ENCODE measurements around the gene ATP8B3. TPM values are rescaled to one million over a fixed set of nuclear protein-coding genes. Genes with fewer than 3 reads are reported as not detected.

Gene ATP8B3
- total RNA-seq, 1 donor from 2014 or later: 5.2 TPM

- DNase-seq (ENCODE audit: extremely low spot score, unreplicated experiment): no peak
- H3K9me3 Mint-ChIP-seq (ENCODE audit: unreplicated experiment): no peaks in the 10 kb centered on the region
- H3K27ac Mint-ChIP-seq (ENCODE audit: unreplicated experiment): no peak within 1 kb of the TSS
- H3K4me1 Mint-ChIP-seq (ENCODE audit: unreplicated experiment): peaks cover 10% of the 10 kb centered on the region
- no peak for TF ChIP-seq CTCF (IDR thresholded peaks at IDR 0.05)
- H3K36me3 Mint-ChIP-seq (ENCODE audit: unreplicated experiment): no peaks in the 10 kb centered on the region
- H3K4me3 Mint-ChIP-seq (ENCODE audit: unreplicated experiment): no peak within 1 kb of the TSS
- H3K27me3 Mint-ChIP-seq (ENCODE audit: unreplicated experiment): peaks cover 52% of the 10 kb centered on the region
Measured at GRCh38 chr19:1752757-1753728, 59.0 kb downstream of the ATP8B3 start, which contains the start of gene ONECUT3. Gene ONECUT3, plus strand, starts transcription at chr19:1753506. Its CDS starts 157 bp downstream, at chr19:1753663.

GRCh38 chr19:1752009-1752756 is 59.9 kb downstream of the ATP8B3 start:
- Mint-ChIP-seq H3K4me3 (ENCODE audit: unreplicated experiment) (no peak overlapping the region), H3K9me3 (ENCODE audit: unreplicated experiment) (no peaks in the 10 kb centered on the region), H3K4me1 (ENCODE audit: unreplicated experiment) (peaks cover 12% of the 10 kb centered on the region), H3K27ac (ENCODE audit: unreplicated experiment) (no peak overlapping the region), H3K27me3 (ENCODE audit: unreplicated experiment) (peaks cover 57% of the 10 kb centered on the region), H3K36me3 (ENCODE audit: unreplicated experiment) (no peaks in the 10 kb centered on the region)
- no peak for DNase-seq (ENCODE audit: extremely low spot score, unreplicated experiment)
- no peak for TF ChIP-seq CTCF (IDR thresholded peaks at IDR 0.05)

- no peak for TF ChIP-seq CTCF (IDR thresholded peaks at IDR 0.05)
Measured at GRCh38 chr19:1751367-1752008, 60.6 kb downstream of the ATP8B3 start.

GRCh38 chr19:1750343-1751021 is 61.6 kb downstream of the ATP8B3 start:
- Mint-ChIP-seq H3K4me3 (ENCODE audit: unreplicated experiment) (no peak overlapping the region), H3K36me3 (ENCODE audit: unreplicated experiment) (no peaks in the 10 kb centered on the region), H3K9me3 (ENCODE audit: unreplicated experiment) (no peaks in the 10 kb centered on the region), H3K27me3 (ENCODE audit: unreplicated experiment) (peaks cover 51% of the 10 kb centered on the region), H3K4me1 (ENCODE audit: unreplicated experiment) (peaks cover 12% of the 10 kb centered on the region), H3K27ac (ENCODE audit: unreplicated experiment) (no peak overlapping the region)
- DNase-seq (ENCODE audit: extremely low spot score, unreplicated experiment): no peak
- no peak for TF ChIP-seq CTCF (IDR thresholded peaks at IDR 0.05)

More at GRCh38 chr19:1751367-1752008, 60.6 kb downstream of the ATP8B3 start:
- Mint-ChIP-seq H3K36me3 (ENCODE audit: unreplicated experiment) (no peaks in the 10 kb centered on the region), H3K27me3 (ENCODE audit: unreplicated experiment) (peaks cover 56% of the 10 kb centered on the region), H3K27ac (ENCODE audit: unreplicated experiment) (no peak overlapping the region), H3K4me3 (ENCODE audit: unreplicated experiment) (no peak overlapping the region), H3K9me3 (ENCODE audit: unreplicated experiment) (no peaks in the 10 kb centered on the region), H3K4me1 (ENCODE audit: unreplicated experiment) (peaks cover 11% of the 10 kb centered on the region)
- DNase-seq (ENCODE audit: extremely low spot score, unreplicated experiment): no peak

Data from osteocyte (in vitro differentiated cells).